Stimulated activated CD4-positive, alpha-beta T cell treated with anti-CD3 and anti-CD28 coated beads, TNF-alpha, amount 100 ng/mL, for 48 hours (primary cell): ENCODE measurements around the gene GRAMD2B.

Source experiments
- DNase-seq, 3 donors: peaks; one replicate each; pipeline ENCODE4 v3.0.0-alpha.2; 2020; ENCODE audit warnings: low read depth in 3 of 3

The GRAMD2B gene

GRCh38 chr5:126536874-126537273, 113.7 kb downstream of the GRAMD2B start:
- DNase-seq = no peak

DNA sequence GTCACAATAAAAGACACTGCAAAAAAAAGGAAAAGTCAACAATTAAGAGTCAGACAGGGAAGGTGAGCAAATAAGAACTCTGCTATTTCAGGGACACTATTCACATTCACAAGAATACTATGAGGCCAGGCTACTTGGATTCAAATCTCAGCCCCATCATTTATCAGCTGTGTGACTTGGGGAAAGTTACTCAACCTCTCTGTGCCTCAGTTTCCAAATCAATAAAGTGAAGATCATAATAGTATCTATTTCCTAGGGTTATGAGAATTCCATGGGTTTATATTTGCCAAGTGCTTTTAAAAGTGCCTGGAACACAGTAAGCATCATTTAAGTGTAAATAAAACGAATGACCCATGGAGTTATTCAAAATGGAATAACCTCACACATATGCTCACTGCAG, 115.4 kb downstream of the GRAMD2B start:
- DNase-seq = no peak

GRCh38 chr5:126540631-126541030, 117.4 kb downstream of the GRAMD2B start:
- DNase-seq = no peak

DNA sequence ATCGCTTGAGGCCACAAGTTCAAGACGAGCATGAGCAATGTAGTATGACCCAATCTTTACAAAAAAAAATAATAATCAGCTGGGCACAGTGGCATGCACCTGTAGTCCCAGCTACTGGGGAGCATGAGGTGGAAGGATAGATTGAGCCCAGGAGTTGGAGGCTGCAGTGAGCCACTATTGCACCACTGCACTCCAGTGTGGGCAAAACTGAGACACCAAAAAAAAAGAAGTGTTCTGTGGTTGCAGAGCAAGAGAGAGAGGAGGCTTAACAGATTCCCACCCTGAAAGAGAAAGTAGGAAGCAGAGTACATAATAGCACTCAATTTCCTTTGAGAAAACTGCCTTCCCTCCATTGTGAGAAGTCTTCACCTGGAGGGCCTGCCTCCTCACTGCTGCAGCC, 119.2 kb downstream of the GRAMD2B start:
- no peak for DNase-seq

- DNase-seq = no peak
Measured at GRCh38 chr5:126543009-126543408, 119.8 kb downstream of the GRAMD2B start.

DNA sequence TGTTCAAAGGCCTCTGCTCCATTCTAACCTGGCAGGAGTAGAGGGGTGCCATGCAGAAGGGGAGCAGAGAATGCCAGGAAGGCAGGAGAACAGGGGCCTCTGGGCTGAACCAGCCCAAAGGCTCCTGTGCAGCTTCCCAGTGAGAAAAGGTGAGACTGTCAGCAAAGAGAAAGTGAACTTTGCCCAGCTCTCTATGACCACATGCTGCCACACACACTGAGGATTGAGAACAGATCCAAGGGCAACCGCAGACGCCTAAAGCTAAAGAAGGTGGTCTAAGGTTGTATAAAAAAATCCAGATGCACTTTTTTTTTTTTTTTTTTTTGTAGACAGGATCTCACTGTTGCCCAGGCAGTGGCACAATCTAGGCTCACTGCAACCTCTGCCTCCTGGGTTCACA, 120.5 kb downstream of the GRAMD2B start:
- DNase-seq = no peak
